Measurements from ENCODE around the gene EDEM1.
A peak's percentile ranks its signal among the peaks of the same experiment; 100 is the strongest.

Gene EDEM1

GRCh38 chr3:5184499-5184898, 3.0 kb upstream of the EDEM1 start:
- ATAC-seq (ENCODE audit: low read depth) (no peak), DNase-seq (ENCODE audit: low spot score) (no peak)
- no peaks in the 10 kb centered on the region for H3K9me3 ChIP-seq (ENCODE audit: severe bottlenecking)
- no peaks in the 10 kb centered on the region for H3K27me3 ChIP-seq (ENCODE audit: insufficient read depth, poor library complexity, severe bottlenecking)
- no peak for TF ChIP-seq CTCF (IDR thresholded peaks at IDR 0.05; ENCODE audit: poor library complexity, severe bottlenecking)
- no peak overlapping the region for H3K27ac ChIP-seq (ENCODE audit: poor library complexity, severe bottlenecking)
- no peaks in the 10 kb centered on the region for H3K4me1 ChIP-seq (ENCODE audit: insufficient read depth, poor library complexity, severe bottlenecking)
- peaks cover 63% of the 10 kb centered on the region for H3K36me3 ChIP-seq (ENCODE audit: low read depth)
- no peak overlapping the region for H3K4me3 ChIP-seq (ENCODE audit: severe bottlenecking)

- Histone ChIP-seq H3K4me3 (ENCODE audit: severe bottlenecking) (no peak overlapping the region), H3K27ac (ENCODE audit: poor library complexity, severe bottlenecking) (peak overlapping the region; percentile 74), H3K27me3 (ENCODE audit: insufficient read depth, poor library complexity, severe bottlenecking) (no peaks in the 10 kb centered on the region), H3K9me3 (ENCODE audit: severe bottlenecking) (no peaks in the 10 kb centered on the region), H3K4me1 (ENCODE audit: insufficient read depth, poor library complexity, severe bottlenecking) (peaks cover 2% of the 10 kb centered on the region), H3K36me3 (ENCODE audit: low read depth) (peaks cover 63% of the 10 kb centered on the region)
- no peak for TF ChIP-seq CTCF (IDR thresholded peaks at IDR 0.05; ENCODE audit: poor library complexity, severe bottlenecking)
- no peak for ATAC-seq (ENCODE audit: low read depth)
- DNase-seq (ENCODE audit: low spot score) = no peak
Measured at GRCh38 chr3:5185093-5185673, 2.3 kb upstream of the EDEM1 start.

GRCh38 chr3:5186089-5186857, 1.2 kb upstream of the EDEM1 start:
- DNase-seq (ENCODE audit: low spot score) = no peak
- H3K27ac ChIP-seq (ENCODE audit: poor library complexity, severe bottlenecking) = peak overlapping the region; percentile 74

GRCh38 chr3:5186858-5187155, 700 bp upstream of the EDEM1 start:
- peak overlapping the region; percentile 74 for H3K27ac ChIP-seq (ENCODE audit: poor library complexity, severe bottlenecking)
- no peak for ATAC-seq (ENCODE audit: low read depth)

More at GRCh38 chr3:5186089-5186857, 1.2 kb upstream of the EDEM1 start:
- Histone ChIP-seq H3K4me1 (ENCODE audit: insufficient read depth, poor library complexity, severe bottlenecking) (peaks cover 9% of the 10 kb centered on the region), H3K9me3 (ENCODE audit: severe bottlenecking) (no peaks in the 10 kb centered on the region), H3K36me3 (ENCODE audit: low read depth) (peaks cover 63% of the 10 kb centered on the region), H3K4me3 (ENCODE audit: severe bottlenecking) (peak overlapping the region; percentile 98), H3K27me3 (ENCODE audit: insufficient read depth, poor library complexity, severe bottlenecking) (no peaks in the 10 kb centered on the region)
- no peak for TF ChIP-seq CTCF (IDR thresholded peaks at IDR 0.05; ENCODE audit: poor library complexity, severe bottlenecking)
- ATAC-seq (ENCODE audit: low read depth) = no peak

More at GRCh38 chr3:5186858-5187155, 700 bp upstream of the EDEM1 start:
- Histone ChIP-seq H3K9me3 (ENCODE audit: severe bottlenecking) (no peaks in the 10 kb centered on the region), H3K36me3 (ENCODE audit: low read depth) (peaks cover 63% of the 10 kb centered on the region), H3K27me3 (ENCODE audit: insufficient read depth, poor library complexity, severe bottlenecking) (no peaks in the 10 kb centered on the region), H3K4me3 (ENCODE audit: severe bottlenecking) (peak overlapping the region; percentile 98), H3K4me1 (ENCODE audit: insufficient read depth, poor library complexity, severe bottlenecking) (peaks cover 14% of the 10 kb centered on the region)
- no peak for DNase-seq (ENCODE audit: low spot score)
- no peak for TF ChIP-seq CTCF (IDR thresholded peaks at IDR 0.05; ENCODE audit: poor library complexity, severe bottlenecking)
